ENCODE measurements around the gene TRIM65. TPM values are rescaled to one million over a fixed set of nuclear protein-coding genes. Genes with fewer than 3 reads are reported as not detected.

Gene TRIM65
- polyA plus RNA-seq, 1 experiment = 6.5 TPM

DNA sequence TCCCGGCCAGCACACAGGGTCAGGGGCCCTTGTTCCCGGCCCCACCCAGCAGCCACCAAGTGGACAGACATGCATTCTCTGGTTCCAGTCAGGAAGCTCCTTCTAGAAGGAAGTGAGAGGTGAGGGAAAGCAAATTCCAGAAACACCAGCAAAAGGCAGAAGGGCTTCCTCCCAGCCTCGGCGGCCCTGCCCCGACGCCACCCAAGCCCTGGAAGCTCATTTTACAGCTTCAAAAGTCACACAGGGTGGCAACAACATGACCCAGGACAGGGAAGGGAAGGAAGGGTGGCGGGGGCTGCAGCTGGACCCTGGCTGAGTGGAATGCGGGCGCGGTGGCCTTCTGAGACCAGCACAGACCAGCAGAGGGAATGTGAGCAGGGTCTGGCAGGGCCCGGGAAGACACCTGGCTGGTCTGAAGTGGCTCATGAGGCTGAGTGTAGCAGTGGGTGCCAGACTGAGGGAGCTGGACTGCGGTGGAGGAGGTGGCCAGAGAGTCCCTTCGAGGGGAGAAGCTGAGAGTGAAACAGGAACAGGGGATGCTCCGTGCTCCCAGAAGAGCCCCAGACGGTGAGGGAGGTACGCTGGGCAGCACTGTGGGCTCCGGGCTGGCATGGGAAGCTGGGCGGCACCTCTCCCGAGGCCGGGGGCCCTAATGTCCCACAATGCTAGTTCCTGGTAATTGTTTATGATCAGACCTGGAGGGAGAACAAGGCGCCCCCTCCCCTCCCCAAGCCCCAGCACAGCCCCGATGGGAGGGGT, 50.6 kb downstream of the TRIM65 start:
- no peak overlapping the region for H3K27ac ChIP-seq (ENCODE audit: low read depth, low read length)
- no peaks in the 10 kb centered on the region for H3K27me3 ChIP-seq (ENCODE audit: control insufficient read depth, insufficient read depth, low read length)
- ChIA-PET CTCF (interaction anchor here (0.6 to 3.3 kb wide), 8 partner anchors 9 to 426 kb away, joined by 3 to 18 read pairs (median 4); partner anchors contain the start of gene WBP2), POLR2A (interaction anchor here (1.0 to 1.5 kb wide), 3 partner anchors 9 to 66 kb away, joined by 3 to 5 read pairs (median 3); partner anchors contain the start of genes TRIM65 and WBP2)
- no peak for DNase-seq (ENCODE audit: low read depth, low spot score)
- H3K4me3 ChIP-seq (ENCODE audit: low read depth, low read length) = no peak overlapping the region
- peak; percentile 4; the same call in 1 of the 2 replicates for TF ChIP-seq CTCF (IDR thresholded peaks at IDR 0.05; ENCODE audit: low read depth, low read length)
- H3K9me3 ChIP-seq (ENCODE audit: control insufficient read depth, insufficient read depth, low read length) = no peaks in the 10 kb centered on the region

GRCh38 chr17:75845058-75845711, 51.6 kb downstream of the TRIM65 start:
- no peak overlapping the region for H3K4me3 ChIP-seq (ENCODE audit: low read depth, low read length)
- ChIA-PET CTCF (interaction anchor here (0.6 to 3.3 kb wide), 8 partner anchors 10 to 92 kb away, joined by 3 to 18 read pairs (median 3); partner anchors contain the start of gene WBP2), POLR2A (interaction anchor here (1.0 kb wide), 1 partner anchor 10 kb away, joined by 5 read pairs; the partner anchor contains the start of gene WBP2)
- TF ChIP-seq CTCF (IDR thresholded peaks at IDR 0.05; ENCODE audit: low read depth, low read length) = peak; percentile 72
- no peaks in the 10 kb centered on the region for H3K9me3 ChIP-seq (ENCODE audit: control insufficient read depth, insufficient read depth, low read length)
- H3K27ac ChIP-seq (ENCODE audit: low read depth, low read length) = no peak overlapping the region
- DNase-seq (ENCODE audit: low read depth, low spot score) = no peak
- no peaks in the 10 kb centered on the region for H3K27me3 ChIP-seq (ENCODE audit: control insufficient read depth, insufficient read depth, low read length)

DNA sequence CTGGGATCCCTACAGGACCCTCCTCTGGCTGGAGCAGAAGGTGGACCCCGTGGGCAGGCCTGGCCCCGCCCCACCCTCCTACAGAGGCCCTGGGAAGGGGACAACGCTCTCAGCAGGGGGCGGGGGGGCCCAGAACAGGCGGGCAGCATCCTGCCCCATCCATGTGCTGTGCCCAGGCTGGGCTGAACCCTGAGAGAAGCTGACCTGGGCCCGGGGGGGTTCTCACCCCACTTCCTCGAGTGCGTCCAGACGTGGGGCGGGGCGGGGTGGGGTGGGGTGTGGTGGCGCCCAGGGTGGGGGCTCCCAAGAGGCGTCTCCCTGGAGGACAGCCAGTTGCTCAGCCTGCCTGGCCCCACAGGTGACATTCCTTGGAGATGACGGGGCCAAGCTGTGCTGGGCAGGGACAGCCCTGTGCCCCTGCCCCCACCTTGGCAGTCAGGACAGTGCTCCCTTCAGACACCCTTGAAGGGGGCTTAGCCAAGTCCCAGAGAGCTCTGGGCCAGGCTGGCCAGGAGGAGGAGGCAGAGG, 52.2 kb downstream of the TRIM65 start:
- no peaks in the 10 kb centered on the region for H3K9me3 ChIP-seq (ENCODE audit: control insufficient read depth, insufficient read depth, low read length)
- no peak overlapping the region for H3K4me3 ChIP-seq (ENCODE audit: low read depth, low read length)
- CTCF ChIA-PET = interaction anchor here (0.6 to 3.3 kb wide), 6 partner anchors 10 to 247 kb away, joined by 3 to 18 read pairs (median 4); partner anchors contain the start of gene WBP2
- POLR2A ChIA-PET = interaction anchor here (1.0 kb wide), 1 partner anchor 10 kb away, joined by 5 read pairs; the partner anchor contains the start of gene WBP2
- DNase-seq (ENCODE audit: low read depth, low spot score) = no peak
- no peak for TF ChIP-seq CTCF (IDR thresholded peaks at IDR 0.05; ENCODE audit: low read depth, low read length)
- no peaks in the 10 kb centered on the region for H3K27me3 ChIP-seq (ENCODE audit: control insufficient read depth, insufficient read depth, low read length)
- no peak overlapping the region for H3K27ac ChIP-seq (ENCODE audit: low read depth, low read length)

GRCh38 chr17:75843577-75844529, 52.9 kb downstream of the TRIM65 start, which contains the start of gene UNC13D:
UNC13D (minus strand) TSS chr17:75844404; CDS start chr17:75844337, 67 bp downstream.
- Histone ChIP-seq H3K27me3 (ENCODE audit: control insufficient read depth, insufficient read depth, low read length) (no peaks in the 10 kb centered on the region), H3K4me3 (ENCODE audit: low read depth, low read length) (no peak within 1 kb of the TSS), H3K9me3 (ENCODE audit: control insufficient read depth, insufficient read depth, low read length) (no peaks in the 10 kb centered on the region), H3K27ac (ENCODE audit: low read depth, low read length) (no peak within 1 kb of the TSS)
- TF ChIP-seq CTCF (IDR thresholded peaks at IDR 0.05; ENCODE audit: low read depth, low read length) = no peak
- no peak for DNase-seq (ENCODE audit: low read depth, low spot score)
- ChIA-PET CTCF (interaction anchor here (0.6 to 3.3 kb wide), 4 partner anchors 11 to 248 kb away, joined by 3 to 18 read pairs (median 6); partner anchors contain the start of gene WBP2), POLR2A (interaction anchor here (1.0 kb wide), 1 partner anchor 11 kb away, joined by 5 read pairs; the partner anchor contains the start of gene WBP2)

All from AG04450 (cell line).